GM19324 (cell line): Measurements from ENCODE around the gene CDK6.

Source experiments
- ATAC-seq: cut with Tn5 transposase; IDR thresholded peaks from one replicate; pipeline ENCODE4 v1.9.1; 2021; ENCODE audit warnings: mild to moderate bottlenecking, moderate library complexity; ENCODE audit not compliant: unreplicated experiment, low FRiP score

Gene CDK6

GRCh38 chr7:92655346-92655884 is 181.0 kb downstream of the CDK6 start:
- ATAC-seq: no peak

- ATAC-seq: no peak
Observed at GRCh38 chr7:92653136-92653535, 183.2 kb downstream of the CDK6 start.

DNA sequence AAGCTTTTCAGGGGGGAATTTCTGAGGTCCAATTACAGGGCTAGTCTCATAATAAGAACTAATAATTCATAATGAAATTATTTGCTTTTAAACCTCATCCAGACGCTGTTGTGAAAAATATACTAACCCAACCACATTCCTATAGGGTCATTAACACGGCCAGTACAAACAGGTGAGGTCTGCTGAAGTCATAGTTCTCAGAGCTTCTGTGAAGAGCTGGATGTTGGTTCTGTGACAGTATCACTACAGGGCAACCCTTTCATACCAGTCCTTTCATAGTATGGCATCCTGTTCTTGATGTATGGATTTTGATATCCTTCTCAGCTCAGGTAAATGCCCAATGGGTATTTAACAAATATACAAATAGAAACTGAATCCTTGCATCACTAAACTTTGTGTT is 183.8 kb downstream of the CDK6 start:
- ATAC-seq: no peak

DNA sequence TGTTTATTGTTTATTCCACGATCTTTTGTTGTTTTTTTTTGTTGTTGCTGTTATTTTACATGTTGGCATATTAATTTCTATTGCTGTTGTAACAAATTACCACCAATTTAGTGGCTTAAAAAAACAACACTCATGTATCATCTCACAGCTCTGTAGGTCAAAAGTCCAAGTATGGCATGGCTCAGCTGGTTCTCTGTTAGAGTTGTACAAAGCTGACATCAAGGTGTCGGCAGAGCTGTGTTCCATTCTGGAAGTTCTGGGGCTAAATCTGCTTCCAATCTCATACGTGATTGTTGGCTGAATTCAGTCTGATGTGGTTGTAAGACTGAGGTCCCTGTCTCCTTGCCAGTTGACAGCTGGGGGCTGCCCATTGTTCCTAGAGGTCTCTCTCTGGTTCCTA is 186.0 kb downstream of the CDK6 start:
- no peak for ATAC-seq

DNA sequence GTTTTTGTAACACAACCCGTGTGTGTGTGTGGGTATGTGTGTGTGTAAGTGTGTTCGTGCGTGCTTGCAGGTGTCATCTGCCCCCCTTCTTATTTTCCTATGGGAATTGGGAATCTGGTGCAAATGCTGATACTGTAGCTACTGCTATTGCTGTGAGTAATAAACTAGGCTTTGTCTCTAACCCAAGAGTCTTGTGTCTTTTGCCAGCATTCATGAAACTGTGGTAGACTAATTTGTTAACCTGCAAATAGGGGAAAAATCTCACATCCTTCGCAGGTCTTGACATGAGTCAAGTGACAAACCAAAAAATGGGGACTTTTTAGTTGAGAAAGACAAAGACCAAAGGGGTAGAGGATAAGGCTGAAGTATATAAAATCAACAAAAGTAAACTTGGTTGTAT is 188.3 kb downstream of the CDK6 start:
- ATAC-seq: no peak

- ATAC-seq: no peak
Observed at GRCh38 chr7:92647652-92648051, 188.7 kb downstream of the CDK6 start.

- no peak for ATAC-seq
Observed at GRCh38 chr7:92647011-92647625, 189.3 kb downstream of the CDK6 start.

DNA sequence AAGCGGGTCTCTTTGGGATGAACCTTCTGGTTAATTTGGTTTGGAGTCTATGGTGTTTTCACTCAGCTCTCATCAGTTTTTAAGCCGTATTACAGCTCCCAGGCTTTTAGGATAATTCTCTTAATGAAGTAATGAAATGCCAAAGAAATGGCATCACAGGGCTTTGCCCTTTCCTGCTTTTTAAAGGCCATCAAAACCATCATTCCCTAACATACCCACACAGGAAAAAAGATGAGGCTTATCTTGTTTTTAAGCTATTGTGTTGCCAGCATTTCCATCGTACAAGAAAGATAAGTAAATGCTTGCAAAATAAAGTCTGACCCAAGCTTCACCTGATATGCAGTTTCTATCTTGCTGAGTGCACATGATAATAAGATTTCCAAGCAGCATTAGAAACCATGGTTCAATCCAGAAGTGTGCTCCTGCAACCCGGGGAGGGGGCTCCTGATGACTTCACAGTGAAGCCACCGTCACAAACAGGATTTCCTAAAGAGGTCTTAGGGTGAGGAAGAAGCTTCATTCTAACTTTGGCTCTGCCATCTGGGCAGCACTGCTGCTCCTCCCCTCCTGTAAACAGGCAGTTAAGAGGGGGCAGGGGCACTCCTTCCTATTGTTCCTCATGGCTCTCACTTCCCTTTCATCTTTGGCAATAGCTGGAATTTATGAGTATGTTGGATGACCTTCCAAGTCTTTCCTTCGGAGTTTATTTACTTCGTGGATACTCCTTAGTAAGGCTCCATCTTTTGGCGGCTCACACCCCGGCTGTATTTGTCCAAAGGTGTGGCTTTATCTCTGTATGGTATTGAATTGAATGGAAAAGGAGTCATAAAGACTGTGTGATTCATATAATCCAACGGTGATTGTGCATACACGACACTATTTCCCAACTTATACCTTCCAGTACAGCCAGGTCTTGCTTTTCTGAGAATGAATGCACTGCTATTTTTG is 191.0 kb downstream of the CDK6 start:
- no peak for ATAC-seq

DNA sequence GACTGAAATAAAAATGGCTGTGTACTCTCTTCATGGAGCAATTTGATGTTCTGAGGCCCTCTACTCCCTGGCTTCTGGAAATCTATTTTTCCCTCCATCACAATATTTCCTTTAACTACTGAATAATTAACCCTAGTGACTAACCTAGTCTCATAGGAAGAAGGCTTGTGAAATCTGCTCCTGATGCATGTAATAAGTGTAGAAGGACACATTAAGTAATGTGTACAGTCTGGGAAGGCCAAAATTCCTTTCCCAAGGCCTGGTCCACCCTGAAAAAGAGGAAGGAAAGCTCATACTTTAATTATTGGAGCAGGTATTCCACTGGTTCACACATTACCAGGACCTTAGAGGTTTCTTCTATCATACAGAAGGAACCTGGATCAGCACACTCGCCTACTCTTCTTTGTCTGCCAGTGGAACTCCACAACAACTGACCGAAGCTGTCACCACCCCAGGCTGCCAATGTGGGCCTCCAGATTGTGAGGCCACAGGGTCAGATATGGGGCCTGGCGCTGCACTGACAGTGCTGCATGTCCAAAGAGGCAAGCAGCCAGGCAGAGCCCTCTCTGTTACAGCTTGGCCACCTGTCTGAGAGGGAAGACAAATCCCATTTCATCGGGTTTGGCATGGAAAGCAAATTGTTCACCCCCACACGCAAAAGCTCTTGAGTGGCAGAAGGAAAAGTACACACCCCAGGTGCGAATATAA is 191.8 kb downstream of the CDK6 start:
- no peak for ATAC-seq

DNA sequence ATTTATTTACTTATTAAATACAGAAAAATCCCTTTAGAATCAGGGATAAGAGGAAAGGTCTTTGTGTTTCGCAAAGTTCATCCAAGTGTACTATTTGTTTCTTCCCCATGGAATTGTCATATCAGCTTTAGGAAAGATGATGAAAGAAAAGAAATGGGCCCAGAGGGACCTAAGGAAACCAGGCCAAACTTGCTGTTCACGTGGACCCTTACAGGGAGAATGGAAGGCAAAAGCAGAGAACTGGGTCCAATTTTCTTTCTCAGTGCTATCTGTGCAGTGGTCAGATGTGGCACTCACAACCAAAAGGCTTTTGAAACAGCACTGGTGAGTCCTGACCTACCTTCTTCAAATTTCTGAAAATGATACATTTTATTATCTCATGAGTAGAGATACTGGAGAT is 192.6 kb downstream of the CDK6 start:
- no peak for ATAC-seq

DNA sequence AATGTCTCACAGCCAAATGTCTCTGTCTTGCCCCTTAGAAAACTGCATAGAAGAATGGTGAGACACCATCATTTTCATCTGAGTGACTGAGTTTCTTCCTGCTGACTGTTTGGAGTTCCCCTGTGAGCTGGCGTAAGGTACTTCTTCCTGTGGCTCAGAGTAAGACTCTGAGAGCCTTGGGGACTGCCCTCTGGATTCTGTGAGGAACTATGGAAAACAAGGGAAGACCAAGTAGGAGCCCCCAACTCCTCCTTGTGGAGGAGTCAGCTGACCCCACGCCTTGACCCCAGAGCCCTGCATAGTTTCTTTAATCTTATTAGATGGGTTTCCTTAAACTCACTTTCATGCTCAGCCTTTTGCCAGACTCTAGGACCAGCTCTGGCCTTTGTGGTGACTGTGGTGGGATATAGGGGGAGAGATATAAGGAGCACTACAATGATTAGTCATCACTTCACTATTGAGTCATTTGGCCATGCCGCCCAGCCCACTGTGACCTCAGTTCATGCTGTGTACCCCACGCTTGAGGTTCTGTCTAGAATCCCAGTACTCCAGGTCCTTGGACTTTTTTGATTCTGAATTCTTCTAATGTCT is 194.4 kb downstream of the CDK6 start:
- ATAC-seq: peak; percentile 57

DNA sequence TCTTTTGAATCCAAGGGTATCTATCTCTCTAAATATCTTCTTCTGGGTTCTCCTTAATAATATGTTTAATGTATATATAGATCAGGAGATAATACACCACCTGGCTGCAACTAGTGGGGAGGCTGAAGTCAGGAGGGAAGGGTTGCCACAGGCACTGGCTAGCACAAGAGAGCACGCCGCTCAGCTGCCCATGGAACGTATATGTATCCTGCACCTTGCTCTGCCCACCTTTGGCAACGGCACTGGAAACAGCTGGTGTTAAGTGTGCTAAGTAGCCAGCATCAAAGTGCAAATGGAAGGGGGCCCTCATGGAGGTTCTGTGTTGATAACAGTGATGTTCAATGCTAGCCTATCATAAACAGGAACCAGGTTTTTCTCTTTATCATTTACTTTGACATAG is 196.4 kb downstream of the CDK6 start:
- no peak for ATAC-seq

DNA sequence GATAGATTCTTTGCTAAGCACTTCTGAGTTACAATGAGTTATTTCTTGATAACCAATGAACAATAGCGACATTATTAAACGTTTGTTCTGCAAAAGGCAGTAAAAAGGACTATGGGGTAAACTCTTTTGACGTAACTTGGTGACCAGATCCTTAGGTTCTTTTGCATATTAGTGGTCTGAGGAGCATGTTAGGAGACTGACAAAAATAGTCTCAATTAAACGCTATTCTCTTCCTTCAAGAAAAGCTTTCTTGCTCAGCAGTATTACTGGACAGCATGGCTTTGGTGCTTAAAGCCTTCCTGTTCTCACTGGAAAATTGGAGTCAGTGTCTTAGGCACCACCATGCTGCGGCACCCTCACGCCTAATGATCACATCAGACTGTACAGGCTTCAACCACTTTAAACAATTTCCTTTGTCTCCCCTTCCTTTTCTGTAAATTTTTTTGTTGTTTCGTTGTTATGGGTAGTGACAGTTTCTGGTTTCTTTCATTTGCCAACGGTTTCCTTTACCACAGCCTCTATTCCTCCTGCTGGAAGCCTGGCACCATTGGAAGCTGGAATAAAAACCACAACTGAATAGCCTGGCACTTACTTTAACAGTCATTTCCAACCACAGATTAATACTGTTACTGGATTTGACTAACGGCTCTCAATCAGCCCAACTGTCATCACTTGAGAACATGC is 197.0 kb downstream of the CDK6 start:
- ATAC-seq: no peak

DNA sequence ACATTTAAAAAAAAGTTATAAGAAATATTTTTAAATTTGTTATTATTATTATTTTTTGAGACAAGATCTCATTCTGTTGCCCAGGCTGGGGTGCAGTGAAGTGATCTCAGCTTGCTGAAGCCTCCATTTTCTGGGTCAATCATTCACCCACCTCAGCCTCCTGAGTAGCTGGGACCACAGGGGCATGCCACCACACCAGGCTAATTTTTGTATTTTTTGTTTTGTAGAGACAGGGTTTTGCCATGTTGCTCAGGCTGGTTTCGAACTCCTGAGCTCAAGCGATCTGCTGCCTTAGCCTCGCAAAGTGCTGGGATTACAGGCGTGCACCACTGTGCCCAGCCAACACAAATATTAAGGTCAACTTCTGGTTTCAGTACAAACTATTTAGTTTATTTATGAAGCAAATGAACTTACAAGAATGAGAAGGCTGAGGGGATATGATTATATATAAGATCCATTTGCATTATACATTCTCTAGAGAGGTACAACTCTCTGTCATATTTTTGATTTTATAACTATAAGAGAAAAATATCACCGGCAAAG is 200.3 kb downstream of the CDK6 start:
- no peak for ATAC-seq

DNA sequence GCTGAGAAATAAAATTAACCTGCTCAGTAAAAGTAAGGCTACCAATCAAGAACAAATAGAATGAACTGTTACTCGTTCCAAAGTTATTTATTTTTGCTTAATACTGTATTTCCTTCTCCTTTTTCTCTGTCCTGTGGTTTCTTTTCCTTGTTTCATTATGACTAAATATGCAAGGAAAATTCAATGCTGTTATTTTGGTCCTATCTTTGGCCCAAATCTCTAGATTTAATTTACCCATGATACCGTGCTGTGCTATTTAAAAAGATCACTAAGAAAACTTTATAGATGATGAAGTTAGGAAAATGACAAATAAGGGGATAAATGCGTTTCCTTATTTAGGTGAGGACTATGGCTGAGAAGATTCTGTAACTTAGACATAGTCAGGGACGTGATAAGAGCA is 200.8 kb downstream of the CDK6 start:
- no peak for ATAC-seq

DNA sequence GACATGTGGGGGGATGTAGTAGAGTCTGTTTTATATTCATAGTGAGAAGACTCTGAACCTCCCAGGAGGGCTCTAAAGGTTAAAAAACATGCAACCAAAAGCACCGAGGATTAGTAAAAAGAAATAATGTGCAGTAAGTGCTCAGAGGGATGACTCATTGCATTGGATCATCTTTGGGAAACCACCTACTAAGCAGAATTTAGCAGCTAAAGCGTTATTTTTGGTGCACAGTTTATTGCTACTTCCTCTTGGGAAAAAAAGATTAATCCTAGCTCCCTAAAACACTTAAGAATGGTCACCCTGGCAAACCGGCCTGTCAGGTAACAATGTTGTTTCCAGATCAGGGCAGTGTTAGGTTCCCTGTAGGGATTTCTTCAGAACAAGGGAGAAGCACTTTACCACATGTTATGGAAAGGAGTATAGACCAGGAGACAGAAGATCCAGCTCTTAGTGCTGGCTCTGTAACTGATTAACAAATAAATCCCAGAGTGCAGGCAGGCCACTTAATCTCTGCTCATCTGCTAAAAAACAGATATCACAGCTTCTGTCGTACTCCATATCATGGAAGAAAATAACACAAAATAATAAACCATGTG is 201.4 kb downstream of the CDK6 start:
- ATAC-seq: no peak

DNA sequence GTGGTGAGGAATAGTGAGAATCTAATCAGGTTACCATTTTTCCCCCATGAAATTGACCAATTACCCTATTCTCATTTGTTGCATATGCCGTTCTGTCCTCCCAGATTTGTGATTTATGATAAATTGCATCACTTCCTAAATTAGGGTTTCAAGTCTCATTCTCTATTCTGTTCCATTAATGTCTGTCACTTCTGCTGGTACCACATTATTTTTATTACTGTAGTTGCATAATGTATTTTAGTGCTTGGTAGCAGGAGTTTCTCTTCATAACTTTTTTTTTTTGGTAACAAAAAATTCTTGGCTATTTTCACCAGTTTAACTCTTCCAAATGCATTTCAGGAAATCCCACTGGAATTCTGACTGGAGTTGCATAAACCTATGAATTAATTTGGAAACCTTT is 202.2 kb downstream of the CDK6 start:
- ATAC-seq: no peak

- no peak for ATAC-seq
Observed at GRCh38 chr7:92633211-92633906, 203.0 kb downstream of the CDK6 start.

DNA sequence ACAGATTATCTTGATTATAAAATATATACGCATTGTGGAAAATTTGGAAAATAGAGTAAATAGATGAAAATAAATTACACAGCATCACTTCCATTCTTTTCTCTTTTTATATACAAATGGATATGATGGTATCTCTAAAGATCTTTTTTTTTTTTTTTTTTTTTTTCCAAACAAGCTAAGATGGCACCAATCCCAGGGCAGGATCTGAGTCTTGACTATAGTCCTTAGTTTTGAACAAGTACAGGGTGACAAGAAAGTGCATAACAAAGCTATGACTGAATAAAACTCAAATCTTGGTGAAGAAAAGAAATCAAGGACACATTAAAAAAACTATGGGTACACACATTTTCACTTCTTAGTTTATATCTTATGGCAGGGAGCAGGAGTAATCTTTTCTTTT is 203.6 kb downstream of the CDK6 start:
- no peak for ATAC-seq
